Measurements from ENCODE around the gene RARS2.

The RARS2 gene

GRCh38 chr6:87573307-87574024, 16.3 kb downstream of the RARS2 start:
- DNase-seq (ENCODE audit: low spot score), result no peak

- DNase-seq (ENCODE audit: low spot score), result no peak
These were observed 16.9 kb downstream of the RARS2 start for GRCh38 chr6:87572883-87573282.

GRCh38 chr6:87572021-87572420, 17.8 kb downstream of the RARS2 start:
- no peak for DNase-seq (ENCODE audit: low spot score)

- no peak for DNase-seq (ENCODE audit: low spot score)
These were observed 28.8 kb downstream of the RARS2 start for GRCh38 chr6:87561017-87561416.

GRCh38 chr6:87558446-87558845, 31.3 kb downstream of the RARS2 start:
- DNase-seq (ENCODE audit: low spot score), result no peak

- no peak for DNase-seq (ENCODE audit: low spot score)
These were observed 34.3 kb downstream of the RARS2 start for GRCh38 chr6:87555506-87555905.

- no peak for DNase-seq (ENCODE audit: low spot score)
These were observed 36.5 kb downstream of the RARS2 start for GRCh38 chr6:87553159-87553765.

GRCh38 chr6:87551799-87552198, 38.0 kb downstream of the RARS2 start:
- no peak for DNase-seq (ENCODE audit: low spot score)

- DNase-seq (ENCODE audit: low spot score), result no peak
These were observed 45.4 kb downstream of the RARS2 start for GRCh38 chr6:87544474-87544735.

- no peak for DNase-seq (ENCODE audit: low spot score)
These were observed 45.9 kb downstream of the RARS2 start for GRCh38 chr6:87543696-87544473.

- DNase-seq (ENCODE audit: low spot score), result no peak
These were observed 48.0 kb downstream of the RARS2 start for GRCh38 chr6:87541744-87542143.

GRCh38 chr6:87541041-87541440, 48.7 kb downstream of the RARS2 start:
- no peak for DNase-seq (ENCODE audit: low spot score)

GRCh38 chr6:87540539-87540938, 49.2 kb downstream of the RARS2 start:
- no peak for DNase-seq (ENCODE audit: low spot score)

GRCh38 chr6:87539554-87539953, 50.2 kb downstream of the RARS2 start:
- no peak for DNase-seq (ENCODE audit: low spot score)

GRCh38 chr6:87538510-87539260, 51.1 kb downstream of the RARS2 start:
- no peak for DNase-seq (ENCODE audit: low spot score)

- DNase-seq (ENCODE audit: low spot score), result no peak
These were observed 55.3 kb downstream of the RARS2 start for GRCh38 chr6:87534377-87535047.

GRCh38 chr6:87529221-87529620, 60.6 kb downstream of the RARS2 start:
- DNase-seq (ENCODE audit: low spot score), result no peak

GRCh38 chr6:87522686-87523085, 67.1 kb downstream of the RARS2 start:
- no peak for DNase-seq (ENCODE audit: low spot score)

GRCh38 chr6:87518453-87518852, 71.3 kb downstream of the RARS2 start:
- no peak for DNase-seq (ENCODE audit: low spot score)

GRCh38 chr6:87514831-87515230, 75.0 kb downstream of the RARS2 start:
- DNase-seq (ENCODE audit: low spot score), result no peak

GRCh38 chr6:87504441-87504840, 85.3 kb downstream of the RARS2 start:
- DNase-seq (ENCODE audit: low spot score), result no peak
